HEK293T (cell line): ENCODE results near the gene ADAR.

Source experiments
- CTCF ChIA-PET: fragments of 350-600 bp; formaldehyde crosslinking; extraction: SDS; loops from one replicate; lab custom pipeline; 2021; ENCODE audit warnings: antibody characterized with exemption, inconsistent platforms; lab: Yijun Ruan, JAX
- POLR2A ChIA-PET: fragments of 350-600 bp; formaldehyde crosslinking; extraction: SDS; loops from one replicate; lab custom pipeline; 2020; ENCODE audit warnings: antibody characterized with exemption, inconsistent platforms; lab: Yijun Ruan, JAX
- DNase-seq: peaks from one replicate; pipeline ENCODE4 v3.0.0; 2012; ENCODE audit warnings: mixed read lengths; ENCODE audit errors: extremely low spot score
- HDGF ChIP-seq: fragments of 450-650 bp; IDR thresholded peaks from 2 replicates; pipeline ENCODE4 v1.6.1; 2017; ENCODE audit warnings: antibody characterized with exemption, borderline replicate concordance
- L3MBTL2 ChIP-seq: fragments of 450-650 bp; conservative IDR thresholded peaks from 2 replicates; pipeline ENCODE4 v1.6.1; 2016; ENCODE audit warnings: mild to moderate bottlenecking
- LEF1 ChIP-seq: fragments of 450-650 bp; IDR thresholded peaks from 2 replicates; pipeline ENCODE4 v1.6.1; 2017; ENCODE audit warnings: mild to moderate bottlenecking, borderline replicate concordance
- SP1 ChIP-seq: fragments of 450-650 bp; IDR thresholded peaks from 2 replicates; pipeline ENCODE4 v1.6.1; 2017

The ADAR gene

DNA sequence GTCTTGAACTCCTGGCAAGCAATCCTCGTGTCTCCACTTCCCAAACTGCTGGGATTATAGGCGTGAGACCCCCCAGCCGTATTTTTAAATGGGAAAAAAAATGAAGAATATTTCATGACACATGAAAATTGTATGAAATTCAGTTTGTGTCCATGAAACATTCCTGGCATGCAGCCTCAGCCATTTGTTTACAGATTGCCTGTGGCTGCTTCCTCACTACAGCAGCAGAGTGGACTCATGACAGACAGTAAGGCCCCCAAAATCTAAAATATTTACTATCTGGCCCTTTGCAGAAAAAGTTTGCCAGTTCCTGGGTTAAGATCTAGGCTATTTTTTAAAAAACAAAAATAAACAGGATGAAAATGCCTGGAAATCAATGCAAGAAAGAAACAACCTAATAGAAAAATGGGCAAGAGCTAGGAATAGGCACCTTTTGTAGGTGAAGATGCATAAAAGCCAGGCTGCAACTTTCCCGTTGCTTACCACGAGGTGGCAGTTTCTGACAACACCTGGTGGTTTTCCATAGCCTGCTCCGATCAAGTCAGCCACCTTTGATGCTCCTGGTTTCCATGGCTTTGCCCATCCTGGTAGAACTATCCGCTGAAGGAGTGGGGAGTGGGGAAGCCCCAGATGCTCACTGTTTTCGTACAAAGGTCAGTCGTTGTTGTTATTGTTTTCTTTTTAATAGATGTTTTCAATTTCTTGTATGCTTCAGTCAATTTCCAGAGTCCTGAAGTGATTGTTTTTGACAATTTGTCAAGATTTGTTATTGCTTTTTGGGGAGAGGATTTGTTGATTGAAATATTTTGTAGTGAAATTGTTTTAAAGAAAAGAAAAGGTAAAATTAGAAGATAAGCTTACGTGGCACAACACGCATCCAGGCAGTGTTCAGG, 73.8 kb downstream of the ADAR start:
- CTCF ChIA-PET: interaction anchor here (2.0 kb wide), 1 partner anchor 13 kb away, joined by 9 read pairs; no protein-coding TSS in a partner anchor
- POLR2A ChIA-PET: no interaction called here
- DNase-seq: peak; percentile 78
- TF ChIP-seq L3MBTL2 (no peak), LEF1 (no peak), SP1 (no peak), HDGF (no peak)
